PC-9 (cell line): ENCODE measurements around the gene THOC7. TPM values are rescaled to one million over a fixed set of nuclear protein-coding genes. Genes with fewer than 3 reads are reported as not detected.

Experiments
- BruUV-seq: library from RNA; stranded (reverse); fragments of 400-500 nt; replicated peaks from 2 replicates; lab custom pipeline; 2021; lab: Mats Ljungman, UMichigan
- CTCF ChIA-PET: fragments of 300-600 bp; sonication (Branson Sonifier 250); formaldehyde crosslinking; loops from one replicate; lab custom pipeline; 2022; ENCODE audit warnings: antibody characterized with exemption; lab: Charles Lee
- POLR2A ChIA-PET: fragments of 300-600 bp; sonication (Branson Sonifier 250); formaldehyde crosslinking; loops from one replicate; lab custom pipeline; 2022; ENCODE audit warnings: antibody characterized with exemption; ENCODE audit not compliant: unreplicated experiment; lab: Charles Lee
- DNase-seq, 2 experiments: peaks; one replicate each; pipeline versions ENCODE4 v3.0.0 to v3.0.0-alpha.2; 2015 to 2022; ENCODE audit warnings: mixed read lengths in 1 of 2
- H2AFZ ChIP-seq: fragments of 200-600 bp; sonication (generic); 2 replicates; pipeline ENCODE4 v1.8.1; 2017; ENCODE audit warnings: antibody characterized with exemption
- H3F3A ChIP-seq: fragments of 200-600 bp; sonication (generic); 2 replicates; pipeline ENCODE4 v1.8.1; 2017; ENCODE audit warnings: antibody characterized with exemption, mild to moderate bottlenecking, low read depth; ENCODE audit not compliant: insufficient read depth
- H3K27ac ChIP-seq: fragments of 200-600 bp; sonication (generic); 2 replicates; pipeline ENCODE4 v1.6.1; 2016; ENCODE audit warnings: mixed run types
- H3K27me3 ChIP-seq: fragments of 200-600 bp; sonication (generic); 2 replicates; pipeline ENCODE4 v1.6.1; 2016; ENCODE audit warnings: low read depth, mixed run types; ENCODE audit not compliant: insufficient read depth
- H3K36me3 ChIP-seq: fragments of 200-600 bp; sonication (generic); 2 replicates; pipeline ENCODE4 v1.6.1; 2016; ENCODE audit warnings: low read depth, mixed run types
- H3K4me1 ChIP-seq: fragments of 200-600 bp; sonication (generic); replicated peaks from 2 replicates; pipeline ENCODE4 v1.6.1; 2016; ENCODE audit warnings: mixed run types; ENCODE audit not compliant: insufficient read depth
- H3K4me2 ChIP-seq: fragments of 200-600 bp; sonication (generic); 2 replicates; pipeline ENCODE4 v1.6.1; 2017; ENCODE audit warnings: mixed run types
- H3K4me3 ChIP-seq: fragments of 200-600 bp; sonication (generic); 2 replicates; pipeline ENCODE4 v1.6.1; 2016; ENCODE audit warnings: mixed run types
- H3K79me2 ChIP-seq: fragments of 200-600 bp; sonication (generic); 2 replicates; pipeline ENCODE4 v1.6.1; 2017; ENCODE audit warnings: low read depth, mixed run types
- H3K9me2 ChIP-seq: fragments of 200-600 bp; sonication (generic); 2 replicates; pipeline ENCODE4 v1.8.1; 2017; ENCODE audit warnings: mild to moderate bottlenecking; ENCODE audit not compliant: insufficient read depth
- H3K9me3 ChIP-seq: fragments of 200-600 bp; sonication (generic); 2 replicates; pipeline ENCODE4 v1.8.1; 2016; ENCODE audit warnings: low read depth; ENCODE audit not compliant: insufficient read depth
- H4K20me1 ChIP-seq: fragments of 200-600 bp; sonication (generic); 2 replicates; pipeline ENCODE4 v1.8.1; 2017; ENCODE audit not compliant: insufficient read depth
- EZH2 ChIP-seq: fragments of 200-600 bp; sonication (generic); IDR thresholded peaks from 2 replicates; pipeline ENCODE4 v1.8.0; 2017; ENCODE audit warnings: antibody characterized with exemption, low read depth
- intact Hi-C: fragments of 100-400 bp; cut with micrococcal nuclease; formaldehyde crosslinking; loops from one replicate; pipeline ENCODE4 v1.10.0; 2022; ENCODE audit not compliant: unreplicated experiment
- total RNA-seq: library from RNA; stranded (reverse); gene quantifications from 2 replicates; pipeline ENCODE4 v1.2.3, GENCODE V29; 2021
- TF ChIP-seq, protein P1 (sequence below): fragments of 200-600 bp; sonication (generic); conservative IDR thresholded peaks from 2 replicates; pipeline ENCODE4 v1.6.1; 2017; ENCODE audit warnings: mixed run types, antibody characterized with exemption, mild to moderate bottlenecking, moderate library complexity

Gene THOC7
- total RNA-seq, 1 experiment from 2014 or later = 94.3 TPM

DNA sequence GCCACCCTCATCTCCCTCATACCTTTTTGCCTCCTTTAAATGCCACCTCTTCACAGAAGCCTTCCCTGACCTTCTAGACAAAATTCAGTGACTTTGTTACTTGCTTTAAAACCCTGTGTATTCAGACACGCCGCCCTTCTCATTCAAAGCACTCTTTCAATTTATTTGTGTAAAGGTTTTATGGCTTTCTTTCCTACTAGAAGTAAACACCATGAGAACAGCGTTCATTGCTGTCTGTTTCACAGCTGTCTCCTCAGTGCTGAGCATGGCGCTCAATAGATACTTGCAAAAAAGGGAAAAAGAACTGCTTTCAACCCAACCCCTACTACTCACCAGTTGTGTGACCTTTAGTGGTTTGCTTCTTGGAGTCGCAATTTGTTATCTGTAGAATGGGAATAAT, 17.0 kb upstream of the THOC7 start:
- TF ChIP-seq EZH2 = no peak
- TF ChIP-seq, protein P1, sequence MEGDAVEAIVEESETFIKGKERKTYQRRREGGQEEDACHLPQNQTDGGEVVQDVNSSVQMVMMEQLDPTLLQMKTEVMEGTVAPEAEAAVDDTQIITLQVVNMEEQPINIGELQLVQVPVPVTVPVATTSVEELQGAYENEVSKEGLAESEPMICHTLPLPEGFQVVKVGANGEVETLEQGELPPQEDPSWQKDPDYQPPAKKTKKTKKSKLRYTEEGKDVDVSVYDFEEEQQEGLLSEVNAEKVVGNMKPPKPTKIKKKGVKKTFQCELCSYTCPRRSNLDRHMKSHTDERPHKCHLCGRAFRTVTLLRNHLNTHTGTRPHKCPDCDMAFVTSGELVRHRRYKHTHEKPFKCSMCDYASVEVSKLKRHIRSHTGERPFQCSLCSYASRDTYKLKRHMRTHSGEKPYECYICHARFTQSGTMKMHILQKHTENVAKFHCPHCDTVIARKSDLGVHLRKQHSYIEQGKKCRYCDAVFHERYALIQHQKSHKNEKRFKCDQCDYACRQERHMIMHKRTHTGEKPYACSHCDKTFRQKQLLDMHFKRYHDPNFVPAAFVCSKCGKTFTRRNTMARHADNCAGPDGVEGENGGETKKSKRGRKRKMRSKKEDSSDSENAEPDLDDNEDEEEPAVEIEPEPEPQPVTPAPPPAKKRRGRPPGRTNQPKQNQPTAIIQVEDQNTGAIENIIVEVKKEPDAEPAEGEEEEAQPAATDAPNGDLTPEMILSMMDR = no peak
- Histone ChIP-seq H3K9me2 (no peaks in the 10 kb centered on the region), H3K27me3 (no peaks in the 10 kb centered on the region), H3K9me3 (no peaks in the 10 kb centered on the region), H3K4me1 (no peaks in the 10 kb centered on the region), H3K4me3 (no peak overlapping the region), H3K27ac (no peak overlapping the region), H3F3A (no peaks in the 10 kb centered on the region), H3K36me3 (no peaks in the 10 kb centered on the region), H3K4me2 (no peak overlapping the region), H4K20me1 (no peaks in the 10 kb centered on the region), H2AFZ (no peak overlapping the region), H3K79me2 (peaks cover 32% of the 10 kb centered on the region; the same call in 1 of the 2 replicates)
- ChIA-PET POLR2A (no interaction called here), CTCF (no interaction called here)
- BruUV-seq = no TSS peak
- intact Hi-C loops = no loop called here
- DNase-seq = no peak

GRCh38 chr3:63878394-63879060, 14.9 kb upstream of the THOC7 start:
- intact Hi-C loops = no loop called here

GRCh38 chr3:63877737-63878393, 14.3 kb upstream of the THOC7 start:
- H2AFZ ChIP-seq = no peak overlapping the region
- H3K4me3 ChIP-seq = no peak overlapping the region
- peaks cover 3% of the 10 kb centered on the region; the same call in 1 of the 2 replicates for H3F3A ChIP-seq
- H4K20me1 ChIP-seq = no peaks in the 10 kb centered on the region
- ChIA-PET CTCF (no interaction called here), POLR2A (no interaction called here)
- DNase-seq = no peak
- no peaks in the 10 kb centered on the region for H3K36me3 ChIP-seq
- BruUV-seq = no TSS peak
- peaks cover 3% of the 10 kb centered on the region for H3K4me1 ChIP-seq
- H3K27ac ChIP-seq = no peak overlapping the region
- intact Hi-C loops = no loop called here
- no peak overlapping the region for H3K4me2 ChIP-seq
- TF ChIP-seq, protein P1 = no peak
- no peak for TF ChIP-seq EZH2
- no peaks in the 10 kb centered on the region for H3K27me3 ChIP-seq
- H3K9me3 ChIP-seq = no peaks in the 10 kb centered on the region
- no peaks in the 10 kb centered on the region for H3K9me2 ChIP-seq
- H3K79me2 ChIP-seq = peaks cover 58% of the 10 kb centered on the region

More at GRCh38 chr3:63878394-63879060, 14.9 kb upstream of the THOC7 start:
- Histone ChIP-seq H3K79me2 (peaks cover 51% of the 10 kb centered on the region), H3K9me2 (no peaks in the 10 kb centered on the region), H3K27me3 (no peaks in the 10 kb centered on the region), H3K4me1 (no peaks in the 10 kb centered on the region), H3K36me3 (no peaks in the 10 kb centered on the region), H3F3A (no peaks in the 10 kb centered on the region), H3K4me3 (no peak overlapping the region), H3K4me2 (no peak overlapping the region), H4K20me1 (no peaks in the 10 kb centered on the region), H2AFZ (no peak overlapping the region), H3K27ac (no peak overlapping the region), H3K9me3 (no peaks in the 10 kb centered on the region)
- CTCF ChIA-PET = no interaction called here
- BruUV-seq = no TSS peak
- POLR2A ChIA-PET = no interaction called here
- no peak for TF ChIP-seq EZH2
- TF ChIP-seq, protein P1 = no peak
- DNase-seq = no peak
